ENCODE measurements around the gene EFNA5. TPM values are rescaled to one million over a fixed set of nuclear protein-coding genes. Genes with fewer than 3 reads are reported as not detected.

EFNA5 gene
- total RNA-seq, 1 experiment from 2014 or later, result 1.5 TPM

GRCh38 chr5:107576736-107577393, 93.9 kb downstream of the EFNA5 start:
- H3K9me3 ChIP-seq, result no peaks in the 10 kb centered on the region
- Mint-ChIP-seq H3K4me1 (ENCODE audit: low read depth, unreplicated experiment) (peaks cover 13% of the 10 kb centered on the region), H3K27me3 (ENCODE audit: insufficient read depth, unreplicated experiment) (no peaks in the 10 kb centered on the region), H3K4me3 (ENCODE audit: unreplicated experiment) (no peak overlapping the region), H3K36me3 (ENCODE audit: insufficient read depth, unreplicated experiment) (no peaks in the 10 kb centered on the region), H3K27ac (ENCODE audit: unreplicated experiment) (no peak overlapping the region), H3K9me3 (ENCODE audit: unreplicated experiment) (no peaks in the 10 kb centered on the region)
- ChIA-PET POLR2A (no interaction called here), CTCF (no interaction called here)
- peaks cover 6% of the 10 kb centered on the region; the same call in 1 of the 2 replicates for H3K4me1 ChIP-seq
- no TSS peak for BruUV-seq (replicated peaks)
- no peak overlapping the region for H3K4me3 ChIP-seq (ENCODE audit: low read depth, low read length)
- intact Hi-C loops (cut with micrococcal nuclease; ENCODE audit: unreplicated experiment), result loop anchor here (10.0 kb wide), 1 partner anchor 472 kb away; no protein-coding TSS in a partner anchor
- H3K27me3 ChIP-seq (replicated peaks; ENCODE audit: control insufficient read depth, insufficient read depth, low read length), result no peaks in the 10 kb centered on the region
- no peaks in the 10 kb centered on the region for H3K36me3 ChIP-seq (ENCODE audit: control insufficient read depth, insufficient read depth, low read length)
- no peak for TF ChIP-seq CTCF (IDR thresholded peaks at IDR 0.05; ENCODE audit: insufficient read depth in 1 of 2, low read depth in 1 of 2, low read length in 1 of 2, severe bottlenecking in 1 of 2, unreplicated experiment in 1 of 2)
- DNase-seq, result no peak

- Mint-ChIP-seq H3K4me3 (ENCODE audit: unreplicated experiment) (no peak overlapping the region), H3K36me3 (ENCODE audit: insufficient read depth, unreplicated experiment) (no peaks in the 10 kb centered on the region), H3K27ac (ENCODE audit: unreplicated experiment) (no peak overlapping the region), H3K27me3 (ENCODE audit: insufficient read depth, unreplicated experiment) (no peaks in the 10 kb centered on the region), H3K9me3 (ENCODE audit: unreplicated experiment) (no peaks in the 10 kb centered on the region), H3K4me1 (ENCODE audit: low read depth, unreplicated experiment) (peaks cover 13% of the 10 kb centered on the region)
- BruUV-seq (replicated peaks), result no TSS peak
- ChIA-PET CTCF (no interaction called here), POLR2A (no interaction called here)
- intact Hi-C loops (cut with micrococcal nuclease; ENCODE audit: unreplicated experiment), result loop anchor here (10.0 kb wide), 1 partner anchor 471 kb away; no protein-coding TSS in a partner anchor
- TF ChIP-seq CTCF (IDR thresholded peaks at IDR 0.05; ENCODE audit: insufficient read depth in 1 of 2, low read depth in 1 of 2, low read length in 1 of 2, severe bottlenecking in 1 of 2, unreplicated experiment in 1 of 2), result no peak
- DNase-seq, result no peak
- no peaks in the 10 kb centered on the region for H3K9me3 ChIP-seq
- H3K36me3 ChIP-seq (ENCODE audit: control insufficient read depth, insufficient read depth, low read length), result no peaks in the 10 kb centered on the region
- H3K27me3 ChIP-seq (replicated peaks; ENCODE audit: control insufficient read depth, insufficient read depth, low read length), result no peaks in the 10 kb centered on the region
- peaks cover 10% of the 10 kb centered on the region for H3K4me1 ChIP-seq
- H3K4me3 ChIP-seq (ENCODE audit: low read depth, low read length), result no peak overlapping the region
Measured at GRCh38 chr5:107576155-107576554, 94.6 kb downstream of the EFNA5 start.

- Mint-ChIP-seq H3K27ac (ENCODE audit: unreplicated experiment) (no peak overlapping the region), H3K36me3 (ENCODE audit: insufficient read depth, unreplicated experiment) (no peaks in the 10 kb centered on the region), H3K4me1 (ENCODE audit: low read depth, unreplicated experiment) (peaks cover 13% of the 10 kb centered on the region), H3K9me3 (ENCODE audit: unreplicated experiment) (no peaks in the 10 kb centered on the region), H3K4me3 (ENCODE audit: unreplicated experiment) (no peak overlapping the region), H3K27me3 (ENCODE audit: insufficient read depth, unreplicated experiment) (no peaks in the 10 kb centered on the region)
- intact Hi-C loops (cut with micrococcal nuclease; ENCODE audit: unreplicated experiment), result loop anchor here (5.0 to 10.0 kb wide), 3 partner anchors 117 to 469 kb away; no protein-coding TSS in a partner anchor
- ChIA-PET CTCF (no interaction called here), POLR2A (no interaction called here)
- no TSS peak for BruUV-seq (replicated peaks)
- H3K9me3 ChIP-seq, result no peaks in the 10 kb centered on the region
- no peaks in the 10 kb centered on the region for H3K36me3 ChIP-seq (ENCODE audit: control insufficient read depth, insufficient read depth, low read length)
- DNase-seq, result no peak
- no peaks in the 10 kb centered on the region for H3K27me3 ChIP-seq (replicated peaks; ENCODE audit: control insufficient read depth, insufficient read depth, low read length)
- TF ChIP-seq CTCF (IDR thresholded peaks at IDR 0.05; ENCODE audit: insufficient read depth in 1 of 2, low read depth in 1 of 2, low read length in 1 of 2, severe bottlenecking in 1 of 2, unreplicated experiment in 1 of 2), result no peak
- H3K4me3 ChIP-seq (ENCODE audit: low read depth, low read length), result no peak overlapping the region
- peaks cover 10% of the 10 kb centered on the region for H3K4me1 ChIP-seq
Measured at GRCh38 chr5:107574287-107574686, 96.5 kb downstream of the EFNA5 start.
